Liver (tissue), 9 donors: ENCODE results near the gene TAF8. TPM values are rescaled to one million over a fixed set of nuclear protein-coding genes. Genes with fewer than 3 reads are reported as not detected.

Source experiments
- DNase-seq: peaks from one replicate; pipeline ENCODE4 v3.0.0-alpha.2; 2017; ENCODE audit warnings: low spot score
- H3K27ac ChIP-seq, 2 donors: one replicate each; pipeline ENCODE4 v1.7.0; 2013; ENCODE audit warnings: inconsistent platforms in 2 of 2, low read length in 2 of 2, control low read depth in 1 of 2, low read depth in 1 of 2, mild to moderate bottlenecking in 1 of 2
- H3K27me3 ChIP-seq, 4 donors: one replicate each; pipeline versions ENCODE4 v1.6.1 to v1.7.0; 2013; ENCODE audit warnings: low read length in 3 of 4, inconsistent platforms in 1 of 4, mild to moderate bottlenecking in 1 of 4, moderate library complexity in 1 of 4; ENCODE audit not compliant: control insufficient read depth in 4 of 4, insufficient read depth in 4 of 4
- H3K36me3 ChIP-seq, 4 donors: one replicate each; pipeline versions ENCODE4 v1.6.1 to v1.7.0; 2013; ENCODE audit warnings: low read length in 3 of 4, mild to moderate bottlenecking in 3 of 4, low read depth in 1 of 4, moderate library complexity in 1 of 4; ENCODE audit not compliant: control insufficient read depth in 4 of 4, insufficient read depth in 3 of 4
- H3K4me1 ChIP-seq, 4 donors: one replicate each; pipeline versions ENCODE4 v1.6.1 to v1.7.0; 2013; ENCODE audit warnings: low read length in 3 of 4, mild to moderate bottlenecking in 3 of 4, moderate library complexity in 1 of 4; ENCODE audit not compliant: control insufficient read depth in 4 of 4, insufficient read depth in 4 of 4
- H3K4me3 ChIP-seq, 3 donors: one replicate each; pipeline versions ENCODE4 v1.6.1 to v1.7.0; 2013; ENCODE audit warnings: low read length in 3 of 3, control low read depth in 1 of 3, low read depth in 1 of 3, mild to moderate bottlenecking in 1 of 3
- H3K9ac ChIP-seq, 2 donors: one replicate each; pipeline ENCODE4 v1.7.0; 2013; ENCODE audit warnings: low read length in 2 of 2, mild to moderate bottlenecking in 2 of 2, moderate library complexity in 2 of 2, control low read depth in 1 of 2, low read depth in 1 of 2
- H3K9me3 ChIP-seq, 4 donors: one replicate each; pipeline versions ENCODE4 v1.6.1 to v1.7.0; 2013; ENCODE audit warnings: low read length in 3 of 4; ENCODE audit not compliant: control insufficient read depth in 4 of 4
- ATF3 ChIP-seq: IDR thresholded peaks from 2 replicates; pipeline ENCODE4 v1.6.1; 2016; ENCODE audit warnings: antibody characterized with exemption
- CTCF ChIP-seq: fragments of 150-350 bp; IDR thresholded peaks from 2 replicates; pipeline ENCODE4 v1.5.1; 2017; ENCODE audit warnings: improper control_type of control experiment, low read depth, low read length; ENCODE audit not compliant: missing input control
- FOXA1 ChIP-seq: IDR thresholded peaks from 2 replicates; pipeline ENCODE4 v1.6.1; 2016; ENCODE audit warnings: antibody characterized with exemption
- FOXA2 ChIP-seq: IDR thresholded peaks from 2 replicates; pipeline ENCODE4 v1.6.1; 2016; ENCODE audit warnings: antibody characterized with exemption
- GABPA ChIP-seq, 2 donors: IDR thresholded peaks in 1 of 2; conservative IDR thresholded peaks in 1 of 2; 2 replicates each; pipeline ENCODE4 v1.6.1; 2016; ENCODE audit warnings: antibody characterized with exemption in 2 of 2, mild to moderate bottlenecking in 1 of 2, moderate library complexity in 1 of 2
- HNF4A ChIP-seq, 2 donors: conservative IDR thresholded peaks; 2 replicates each; pipeline ENCODE4 v1.6.1; 2016; ENCODE audit warnings: antibody characterized with exemption in 2 of 2, mild to moderate bottlenecking in 2 of 2
- HNF4G ChIP-seq: IDR thresholded peaks from 2 replicates; pipeline ENCODE4 v1.6.1; 2016; ENCODE audit warnings: antibody characterized with exemption
- JUND ChIP-seq, 2 donors: IDR thresholded peaks; 2 replicates each; pipeline ENCODE4 v1.6.1; 2016; ENCODE audit warnings: antibody characterized with exemption in 2 of 2
- MAX ChIP-seq: IDR thresholded peaks from 2 replicates; pipeline ENCODE4 v1.6.1; 2016; ENCODE audit warnings: antibody characterized with exemption
- NR2F2 ChIP-seq: IDR thresholded peaks from 2 replicates; pipeline ENCODE4 v1.6.1; 2016; ENCODE audit warnings: antibody characterized with exemption
- RXRA ChIP-seq, 2 donors: IDR thresholded peaks; 2 replicates each; pipeline ENCODE4 v1.6.1; 2017 to 2018; ENCODE audit warnings: antibody characterized with exemption in 2 of 2, mild to moderate bottlenecking in 1 of 2
- TAF1 ChIP-seq: conservative IDR thresholded peaks from 2 replicates; pipeline ENCODE4 v1.6.1; 2016; ENCODE audit warnings: antibody characterized with exemption, mild to moderate bottlenecking
- YY1 ChIP-seq: IDR thresholded peaks from 2 replicates; pipeline ENCODE4 v1.6.1; 2016; ENCODE audit warnings: antibody characterized with exemption, mild to moderate bottlenecking
- WGBS: extraction: QIAGEN DNeasy Blood & Tissue Kit; methylation state at CpG from one replicate; pipeline ENCODE4 v1.1.7; 2013; 5-methylcytosine and 5-hydroxymethylcytosine counted together
- polyA plus RNA-seq, 2 donors: library from polyadenylated mRNA; stranded (reverse) in 1 of 2; unstranded in 1 of 2; fragments of 200-250 nt in 1 of 2; fragments of >200 nt in 1 of 2; fragmentation: Nextera tagmentation in 1 of 2; extraction: Ambion mirVana in 1 of 2; gene quantifications; one replicate each; pipeline versions ENCODE4 v1.2.1 to v1.2.3, GENCODE V29; 2013 to 2015
- total RNA-seq, 2 donors: library from RNA; depleted of rRNA; stranded (reverse); fragments of >200 nt; gene quantifications; one replicate each; pipeline ENCODE4 v1.2.3, GENCODE V29; 2014
- donor health status: healthy.
- donor health status: healthy.
- donor health status: healthy.
- donor health status: healthy.
- donor health status: healthy.

Gene TAF8
- total and polyA plus RNA-seq, 4 donors, result 3.9 to 11.3 (median 7.4) TPM

- no peak overlapping the region for H3K4me3 ChIP-seq
- no peaks in the 10 kb centered on the region for H3K9me3 ChIP-seq
- H3K27me3 ChIP-seq, result no peaks in the 10 kb centered on the region
- no peak overlapping the region for H3K9ac ChIP-seq
- DNase-seq, result no peak
- 54% methylated on average over 3 of the region's 3 CpGs for WGBS
- H3K27ac ChIP-seq, result no peak overlapping the region
- TF ChIP-seq ATF3 (no peak), YY1 (no peak), CTCF (no peak), GABPA (IDR thresholded peaks at IDR 0.05 in 1 of 2, conservative IDR thresholded peaks at IDR 0.05 in 1 of 2) (no peak), FOXA2 (no peak), RXRA (IDR thresholded peaks at IDR 0.05) (no peak), TAF1 (no peak), NR2F2 (no peak)
- no peaks in the 10 kb centered on the region for H3K36me3 ChIP-seq
- peaks cover 0 to 2% (median 0%) of the 10 kb centered on the region in 4 donors for H3K4me1 ChIP-seq
Observed at GRCh38 chr6:42110683-42111082, 60.4 kb downstream of the TAF8 start.

- no peak overlapping the region for H3K9ac ChIP-seq
- no peak overlapping the region for H3K4me3 ChIP-seq
- H3K36me3 ChIP-seq, result no peaks in the 10 kb centered on the region
- no peaks in the 10 kb centered on the region for H3K9me3 ChIP-seq
- 97% methylated on average over 1 of the region's 1 CpG for WGBS
- DNase-seq, result no peak
- peaks cover 5 to 8% (median 8%) of the 10 kb centered on the region in 4 donors for H3K4me1 ChIP-seq
- H3K27me3 ChIP-seq, result no peaks in the 10 kb centered on the region
- no peak overlapping the region for H3K27ac ChIP-seq
- TF ChIP-seq FOXA1 (no peak), MAX (no peak), JUND (IDR thresholded peaks at IDR 0.05) (no peak), HNF4G (no peak), CTCF (no peak), RXRA (IDR thresholded peaks at IDR 0.05) (no peak)
Observed at GRCh38 chr6:42112351-42112750, 62.0 kb downstream of the TAF8 start.

- peaks cover 5 to 21% (median 16%) of the 10 kb centered on the region in 4 donors for H3K4me1 ChIP-seq
- no peaks in the 10 kb centered on the region for H3K27me3 ChIP-seq
- H3K9ac ChIP-seq, result no peak overlapping the region
- WGBS, result 76% methylated on average over 5 of the region's 5 CpGs
- H3K36me3 ChIP-seq, result no peaks in the 10 kb centered on the region
- TF ChIP-seq NR2F2, result no peak
- peak in 1 of 2 donors; percentile 3 for TF ChIP-seq HNF4A (conservative IDR thresholded peaks at IDR 0.05)
- H3K4me3 ChIP-seq, result no peak overlapping the region
- H3K9me3 ChIP-seq, result no peaks in the 10 kb centered on the region
- H3K27ac ChIP-seq, result no peak overlapping the region
- no peak for DNase-seq
Observed at GRCh38 chr6:42113936-42114636, 63.8 kb downstream of the TAF8 start.
